GM23248 (cell line): ENCODE data around the gene TEX13A. TPM values are rescaled to one million over a fixed set of nuclear protein-coding genes. Genes with fewer than 3 reads are reported as not detected.

Experiments used
- DNase-seq: peaks from one replicate; pipeline ENCODE4 v3.0.0-alpha.2; 2015
- H2AFZ ChIP-seq: fragments of 200-600 bp; sonication (generic); 2 replicates; pipeline ENCODE4 v1.6.1; 2016; ENCODE audit warnings: antibody characterized with exemption
- H3F3A ChIP-seq: fragments of 200-600 bp; sonication (generic); 2 replicates; pipeline ENCODE4 v1.6.1; 2016; ENCODE audit warnings: mild to moderate bottlenecking, antibody characterized with exemption, mixed run types; ENCODE audit not compliant: insufficient read depth
- H3K27ac ChIP-seq: fragments of 200-600 bp; sonication (generic); 2 replicates; pipeline ENCODE4 v1.5.1; 2016; ENCODE audit warnings: mild to moderate bottlenecking
- H3K27me3 ChIP-seq: fragments of 200-600 bp; sonication (generic); replicated peaks from 2 replicates; pipeline ENCODE4 v1.6.1; 2016; ENCODE audit warnings: mild to moderate bottlenecking; ENCODE audit not compliant: insufficient read depth
- H3K36me3 ChIP-seq: fragments of 200-600 bp; sonication (generic); 2 replicates; pipeline ENCODE4 v1.6.1; 2016; ENCODE audit warnings: low read depth, mild to moderate bottlenecking
- H3K4me1 ChIP-seq: fragments of 200-600 bp; sonication (generic); 2 replicates; pipeline ENCODE4 v1.6.1; 2016; ENCODE audit warnings: mild to moderate bottlenecking; ENCODE audit not compliant: insufficient read depth
- H3K4me2 ChIP-seq: fragments of 200-600 bp; sonication (generic); one replicate; pipeline ENCODE4 v1.6.1; 2016; ENCODE audit warnings: mild to moderate bottlenecking; ENCODE audit not compliant: unreplicated experiment
- H3K4me3 ChIP-seq: fragments of 200-600 bp; sonication (generic); 2 replicates; pipeline ENCODE4 v1.5.1; 2016; ENCODE audit warnings: mild to moderate bottlenecking
- H3K79me2 ChIP-seq: fragments of 200-600 bp; sonication (generic); 2 replicates; pipeline ENCODE4 v1.6.1; 2016; ENCODE audit warnings: mild to moderate bottlenecking; ENCODE audit not compliant: insufficient read depth
- H3K9ac ChIP-seq: fragments of 200-600 bp; sonication (generic); 2 replicates; pipeline ENCODE4 v1.6.1; 2016; ENCODE audit warnings: mild to moderate bottlenecking
- H3K9me2 ChIP-seq: fragments of 200-600 bp; sonication (generic); 2 replicates; pipeline ENCODE4 v1.6.1; 2016; ENCODE audit warnings: mixed run types, mild to moderate bottlenecking, moderate library complexity; ENCODE audit not compliant: insufficient read depth
- H3K9me3 ChIP-seq: fragments of 200-600 bp; sonication (generic); one replicate; pipeline ENCODE4 v1.6.1; 2017; ENCODE audit warnings: low read depth
- H4K20me1 ChIP-seq: fragments of 200-600 bp; sonication (generic); 2 replicates; pipeline ENCODE4 v1.6.0; 2016; ENCODE audit not compliant: insufficient read depth
- EZH2 ChIP-seq: fragments of 200-600 bp; sonication (generic); IDR thresholded peaks from 2 replicates; pipeline ENCODE4 v1.6.1; 2018; ENCODE audit warnings: antibody characterized with exemption, mild to moderate bottlenecking; ENCODE audit not compliant: insufficient read depth, poor library complexity, severe bottlenecking
- EZH2phosphoT487 ChIP-seq: fragments of 200-600 bp; sonication (generic); IDR thresholded peaks from 2 replicates; pipeline ENCODE4 v1.6.1; 2018; ENCODE audit warnings: antibody characterized with exemption, moderate library complexity, mild to moderate bottlenecking, low read depth; ENCODE audit not compliant: insufficient read depth
- WGBS, 2 experiments: methylation state at CpG; one replicate each; pipeline ENCODE4 v1.1.6; 2015 to 2017; ENCODE audit warnings: low lambda C conversion rate in 2 of 2, low coverage in 1 of 2; ENCODE audit errors: missing lambda C conversion rate in 2 of 2; 5-methylcytosine and 5-hydroxymethylcytosine counted together
- in situ Hi-C: fragments of 300-500 bp; cut with MboI; formaldehyde crosslinking; loops from 2 replicates; pipeline ENCODE4 v1.15.0; 2020
- polyA plus RNA-seq: library from polyadenylated mRNA; unstranded; fragments of >200 nt; fragmentation: Nextera tagmentation; extraction: Ambion mirVana; gene quantifications from 2 replicates; pipeline ENCODE4 v1.2.1, GENCODE V29; 2016
- total RNA-seq: library from RNA; depleted of rRNA; stranded (reverse); fragments of >200 nt; shearing (Covaris generic); gene quantifications from 2 replicates; pipeline ENCODE4 v1.2.3, GENCODE V29; 2014; rRNA removed

Gene TEX13A
- total RNA-seq: not detected in 2 replicates
- polyA plus RNA-seq: not detected in 2 replicates

GRCh38 chrX:105220636-105221035, at the start of gene TEX13A:
TSS of gene TEX13A (minus strand) at chrX:105220694. CDS start at chrX:105220397, 297 bp downstream.
- Histone ChIP-seq H3K79me2 (no peaks in the 10 kb centered on the region), H3K9me2 (no peaks in the 10 kb centered on the region), H3F3A (no peaks in the 10 kb centered on the region), H3K4me3 (no peak within 1 kb of the TSS), H3K9ac (no peak within 1 kb of the TSS), H3K9me3 (no peaks in the 10 kb centered on the region), H3K36me3 (no peaks in the 10 kb centered on the region), H3K27ac (no peak within 1 kb of the TSS), H4K20me1 (no peaks in the 10 kb centered on the region), H2AFZ (no peak within 1 kb of the TSS), H3K4me1 (no peaks in the 10 kb centered on the region), H3K27me3 (no peaks in the 10 kb centered on the region), H3K4me2 (no peak within 1 kb of the TSS)
- TF ChIP-seq EZH2phosphoT487 (no peak), EZH2 (no peak)
- in situ Hi-C loops: no loop called here
- DNase-seq: no peak
- 37 to 55% methylated on average over 6 to 7 of the region's 7 CpGs for WGBS, 2 experiments

GRCh38 chrX:105269386-105269785, 48.9 kb upstream of the TEX13A start:
- Histone ChIP-seq H3K4me1 (no peaks in the 10 kb centered on the region), H3K79me2 (no peaks in the 10 kb centered on the region), H3K27me3 (no peaks in the 10 kb centered on the region), H3K4me3 (no peak overlapping the region), H3K27ac (no peak overlapping the region), H3F3A (no peaks in the 10 kb centered on the region), H3K9ac (no peak overlapping the region), H3K9me2 (no peaks in the 10 kb centered on the region), H2AFZ (no peak overlapping the region), H3K9me3 (no peaks in the 10 kb centered on the region), H3K36me3 (no peaks in the 10 kb centered on the region), H3K4me2 (no peak overlapping the region), H4K20me1 (no peaks in the 10 kb centered on the region)
- no peak for TF ChIP-seq EZH2phosphoT487
- TF ChIP-seq EZH2: no peak
- no peak for DNase-seq
- 44 to 45% methylated on average over 2 of the region's 2 CpGs for WGBS, 2 experiments
- in situ Hi-C loops: no loop called here

- Histone ChIP-seq H3K36me3 (no peaks in the 10 kb centered on the region), H3K4me2 (no peak overlapping the region), H3K9me3 (no peaks in the 10 kb centered on the region), H3K4me3 (no peak overlapping the region), H3K9ac (no peak overlapping the region), H3F3A (no peaks in the 10 kb centered on the region), H4K20me1 (no peaks in the 10 kb centered on the region), H3K4me1 (no peaks in the 10 kb centered on the region), H3K27me3 (no peaks in the 10 kb centered on the region), H2AFZ (no peak overlapping the region), H3K9me2 (no peaks in the 10 kb centered on the region), H3K27ac (no peak overlapping the region), H3K79me2 (no peaks in the 10 kb centered on the region)
- TF ChIP-seq EZH2phosphoT487 (no peak), EZH2 (no peak)
- no peak for DNase-seq
- WGBS, 2 experiments: 33 to 36% methylated on average over 2 of the region's 2 CpGs
- in situ Hi-C loops: no loop called here
Observed at GRCh38 chrX:105267167-105267566, 46.7 kb upstream of the TEX13A start.

- Histone ChIP-seq H3K4me2 (no peak overlapping the region), H3K36me3 (no peaks in the 10 kb centered on the region), H3F3A (no peaks in the 10 kb centered on the region), H3K9ac (no peak overlapping the region), H3K4me3 (no peak overlapping the region), H2AFZ (no peak overlapping the region), H3K27me3 (no peaks in the 10 kb centered on the region), H4K20me1 (no peaks in the 10 kb centered on the region), H3K4me1 (no peaks in the 10 kb centered on the region), H3K9me3 (no peaks in the 10 kb centered on the region), H3K9me2 (no peaks in the 10 kb centered on the region), H3K79me2 (no peaks in the 10 kb centered on the region), H3K27ac (no peak overlapping the region)
- in situ Hi-C loops: no loop called here
- DNase-seq: no peak
- 22 to 36% methylated on average over 1 of the region's 1 CpG for WGBS, 2 experiments
- TF ChIP-seq EZH2 (no peak), EZH2phosphoT487 (no peak)
Observed at GRCh38 chrX:105266456-105266855, 46.0 kb upstream of the TEX13A start.

GRCh38 chrX:105265093-105265492, 44.6 kb upstream of the TEX13A start:
- no peaks in the 10 kb centered on the region for H4K20me1 ChIP-seq
- H3K9me2 ChIP-seq: no peaks in the 10 kb centered on the region
- no peak for DNase-seq
- no peaks in the 10 kb centered on the region for H3F3A ChIP-seq
- in situ Hi-C loops: no loop called here
- no peaks in the 10 kb centered on the region for H3K79me2 ChIP-seq
- no peaks in the 10 kb centered on the region for H3K4me1 ChIP-seq
- 0 to 3% methylated on average over 2 to 3 of the region's 3 CpGs for WGBS, 2 experiments
- H3K27ac ChIP-seq: no peak overlapping the region
- no peak overlapping the region for H3K9ac ChIP-seq
- H3K9me3 ChIP-seq: no peaks in the 10 kb centered on the region
- no peak overlapping the region for H2AFZ ChIP-seq
- H3K36me3 ChIP-seq: no peaks in the 10 kb centered on the region
- no peak for TF ChIP-seq EZH2
- no peak for TF ChIP-seq EZH2phosphoT487
- H3K4me3 ChIP-seq: no peak overlapping the region
- H3K4me2 ChIP-seq: no peak overlapping the region
- no peaks in the 10 kb centered on the region for H3K27me3 ChIP-seq
